Upper lobe of left lung (tissue), 4 donors: Measurements from ENCODE around the gene SKOR2.

Source experiments
- CTCF ChIP-seq, 6 experiments: fragments of 450-650 bp in 4 of 6; fragments of 200-600 bp in 2 of 6; sonication (generic) in 2 of 6; IDR thresholded peaks; one replicate each; pipeline ENCODE4 v1.5.1; 2016 to 2019; ENCODE audit warnings: antibody characterized with exemption in 6 of 6
- EP300 ChIP-seq, 4 donors: sonication (generic); formaldehyde crosslinking; IDR thresholded peaks; one replicate each; pipeline ENCODE4 v1.5.1; 2017; ENCODE audit warnings: antibody characterized with exemption in 4 of 4, control low read depth in 2 of 4
- POLR2AphosphoS5 ChIP-seq, 2 donors: sonication (generic); formaldehyde crosslinking; IDR thresholded peaks; one replicate each; pipeline ENCODE4 v1.5.1; 2017; ENCODE audit warnings: antibody characterized with exemption in 2 of 2

GRCh38 chr18:47163241-47163640, 88.2 kb downstream of the SKOR2 start:
- no peak for TF ChIP-seq POLR2AphosphoS5 (IDR thresholded peaks at IDR 0.05)
- no peak for TF ChIP-seq CTCF (IDR thresholded peaks at IDR 0.05)
- no peak for TF ChIP-seq EP300 (IDR thresholded peaks at IDR 0.05)
